Posterior vena cava (tissue), 2 donors: ENCODE data around the gene HBS1L. TPM values are rescaled to one million over a fixed set of nuclear protein-coding genes. Genes with fewer than 3 reads are reported as not detected.

ENCODE experiments used
- DNase-seq: peaks from one replicate; pipeline ENCODE4 v3.0.0-alpha.2; 2020; ENCODE audit warnings: low spot score
- intact Hi-C, 2 donors: fragments of 100-400 bp; cut with DNase I; formaldehyde crosslinking; loops; one replicate each; pipeline versions ENCODE4 v1.14.1 to v1.14.2; 2022 to 2023
- microRNA-seq, 2 donors: library from miRNA; unstranded; fragments of <30 nt; microRNA quantifications; one replicate each; pipeline ENCODE4 v1.2.0, GENCODE V29; 2020 to 2021; ENCODE audit warnings: borderline microRNAs expressed in 2 of 2
- total RNA-seq, 2 donors: library from RNA; stranded (reverse); fragmentation: NEBNext Ultra II Directional; extraction: Animal tissue kit (Norgen Biotek cat#: 25700); gene quantifications; one replicate each; pipeline ENCODE4 v1.2.1, GENCODE V29; 2021
- donor health status: DM: yes; HTN: yes; CAD: no.
- donor health status: DM: yes; HTN: yes; CAD: no.

HBS1L gene
- total RNA-seq, 2 donors from 2014 or later, result 62.9 to 66.5 TPM

DNA sequence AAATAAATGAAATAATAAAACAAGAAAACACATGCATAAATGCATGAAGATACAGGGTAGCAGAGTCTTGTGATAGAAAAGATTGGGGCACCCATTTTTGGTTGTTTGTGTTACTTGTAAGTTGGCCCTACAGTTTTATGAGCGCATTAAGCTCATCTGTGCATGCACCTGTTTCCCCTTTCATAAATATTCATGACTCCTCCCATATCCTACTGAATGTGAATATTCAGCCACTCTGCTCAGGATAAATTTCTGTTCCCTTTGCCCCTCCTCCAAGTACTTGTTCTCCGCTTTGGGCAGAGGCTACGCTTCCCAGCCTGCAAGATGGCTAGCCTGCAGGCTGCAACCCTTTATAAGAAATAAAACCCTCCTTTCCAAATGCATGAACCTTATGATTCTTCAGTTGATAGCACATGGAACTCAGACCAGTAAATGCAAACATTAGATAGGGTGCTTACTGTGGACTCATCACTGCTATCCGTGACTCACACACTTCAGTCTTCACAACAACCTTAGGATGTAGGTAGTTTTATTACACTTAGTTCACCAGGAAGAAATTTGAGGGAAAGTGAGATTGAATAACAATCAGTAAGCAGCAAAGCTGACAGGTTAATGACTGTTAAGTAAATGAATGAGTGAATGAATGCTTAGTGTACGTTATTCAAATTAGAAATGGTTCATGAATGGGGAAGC is 119.7 kb downstream of the HBS1L start:
- DNase-seq, result no peak
- intact Hi-C loops, result loop anchor here (2.0 to 5.0 kb wide), 2 partner anchors 776 to 778 kb away; no protein-coding TSS in a partner anchor

DNA sequence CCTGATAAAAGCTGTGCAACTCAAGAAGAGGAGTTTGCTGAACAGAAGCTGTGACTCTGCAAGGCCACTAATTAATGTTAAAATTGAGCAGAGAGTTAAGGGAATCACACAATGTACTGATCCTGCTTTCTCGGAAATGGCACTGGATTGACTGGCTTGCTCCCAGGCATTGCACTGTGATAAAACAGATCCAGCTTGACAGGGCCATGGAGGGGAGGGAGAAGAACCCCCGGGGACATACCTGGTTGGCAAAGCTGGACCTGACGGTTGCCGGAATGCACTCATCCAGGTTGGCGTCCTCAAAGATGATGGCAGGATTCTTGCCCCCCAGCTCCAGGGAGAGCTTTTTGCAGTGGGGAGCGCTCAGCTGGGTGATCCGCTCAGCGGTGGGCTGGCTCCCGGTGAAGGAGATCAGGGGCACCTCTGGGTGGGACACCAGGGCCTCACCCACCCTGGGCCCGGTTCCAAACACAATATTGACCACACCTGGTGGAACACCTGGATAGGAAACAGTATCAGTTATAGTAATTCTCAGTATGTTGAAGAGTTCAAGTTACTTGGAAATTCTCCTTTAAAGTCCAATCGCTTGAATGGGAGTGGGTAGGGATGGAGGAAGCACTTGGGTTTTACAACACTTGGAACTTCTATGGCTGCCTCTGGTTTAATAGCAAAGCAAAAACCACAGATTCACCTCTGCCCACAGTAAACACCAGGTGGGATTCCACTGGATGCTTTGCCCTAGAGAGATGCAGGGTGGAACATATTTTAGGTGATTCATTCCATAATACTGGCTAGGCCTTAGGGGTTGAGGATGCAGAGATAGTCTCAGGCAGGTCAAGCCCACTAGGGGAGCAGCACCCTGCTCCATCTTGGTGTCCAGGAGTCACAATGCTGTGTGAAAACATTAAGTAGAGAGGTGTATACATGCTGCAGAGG is 121.8 kb downstream of the HBS1L start:
- intact Hi-C loops, result no loop called here
- no peak for DNase-seq

- intact Hi-C loops, result no loop called here
- no peak for DNase-seq
Observed at GRCh38 chr6:134932098-134932497, 122.5 kb downstream of the HBS1L start.

DNA sequence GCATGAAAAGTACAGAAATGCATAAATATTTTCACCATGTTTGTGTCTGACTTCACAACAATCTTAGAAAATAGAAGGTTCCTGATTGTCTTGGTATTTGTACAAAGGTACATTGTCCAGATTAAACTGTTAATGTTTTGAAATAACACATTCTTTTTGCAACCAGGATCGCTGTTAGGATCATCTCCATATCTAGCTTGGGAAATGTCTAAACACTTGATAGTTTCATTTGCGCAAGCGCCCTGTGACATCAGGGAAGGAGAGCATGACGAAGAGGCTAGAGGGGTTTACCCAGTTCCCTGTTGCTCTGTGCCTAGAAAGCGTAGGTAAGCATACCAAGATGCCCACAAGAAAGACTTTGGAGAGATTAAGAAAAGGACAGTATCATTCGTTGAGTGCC is 124.2 kb downstream of the HBS1L start:
- intact Hi-C loops, result no loop called here
- DNase-seq, result no peak

GRCh38 chr6:134928151-134928900 is 126.3 kb downstream of the HBS1L start:
- intact Hi-C loops, result no loop called here
- no peak for DNase-seq

- DNase-seq, result no peak
- intact Hi-C loops, result no loop called here
Observed at GRCh38 chr6:134925800-134926199, 128.8 kb downstream of the HBS1L start.

DNA sequence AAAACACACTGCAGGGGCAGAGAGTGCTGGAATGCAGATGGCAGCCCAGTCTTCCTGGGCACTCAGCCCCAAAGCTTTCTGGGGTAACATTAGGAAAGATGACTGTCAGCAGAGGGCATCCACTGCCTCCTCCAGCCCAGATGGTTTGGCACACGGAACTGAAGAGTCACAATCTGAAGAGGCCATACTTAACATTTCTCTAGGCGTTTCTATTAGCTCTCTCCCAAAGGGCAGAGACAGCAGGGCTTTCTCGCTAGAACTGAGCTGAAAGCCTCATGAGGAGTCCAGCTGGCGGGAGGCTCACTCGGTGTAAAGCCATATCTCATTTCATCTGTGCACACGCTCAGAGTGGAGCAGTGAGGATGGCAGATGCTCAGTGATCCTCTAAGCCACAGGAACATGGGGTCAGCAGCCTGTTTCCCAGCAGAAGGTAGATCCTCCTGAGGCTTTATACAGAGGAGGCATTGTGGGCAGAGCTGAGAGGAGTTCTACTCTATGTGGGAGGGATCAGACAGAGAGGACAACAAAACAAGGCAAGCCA is 132.8 kb downstream of the HBS1L start:
- DNase-seq, result no peak
- intact Hi-C loops, result no loop called here

DNA sequence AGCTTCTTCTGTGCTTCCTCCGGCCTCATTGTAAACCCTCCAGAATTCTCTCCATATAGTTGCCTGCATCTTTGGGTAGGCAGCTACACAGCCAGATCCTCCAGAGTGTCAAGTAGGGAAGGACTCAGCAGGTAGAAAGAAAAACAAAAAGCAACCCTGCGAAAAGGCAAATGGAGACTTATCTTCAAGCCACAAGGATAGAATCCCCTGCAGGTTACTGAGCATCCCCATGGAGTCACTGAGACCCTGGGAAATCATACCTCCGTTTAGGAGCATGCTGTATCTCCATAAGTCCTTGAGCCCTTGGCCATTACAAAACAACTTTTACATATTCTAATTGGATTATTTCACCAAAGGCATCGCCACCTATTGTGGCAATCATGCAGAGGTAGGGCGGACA is 133.3 kb downstream of the HBS1L start:
- no peak for DNase-seq
- intact Hi-C loops, result no loop called here

- DNase-seq, result no peak
- intact Hi-C loops, result no loop called here
Observed at GRCh38 chr6:134920422-134920821, 134.2 kb downstream of the HBS1L start.

DNA sequence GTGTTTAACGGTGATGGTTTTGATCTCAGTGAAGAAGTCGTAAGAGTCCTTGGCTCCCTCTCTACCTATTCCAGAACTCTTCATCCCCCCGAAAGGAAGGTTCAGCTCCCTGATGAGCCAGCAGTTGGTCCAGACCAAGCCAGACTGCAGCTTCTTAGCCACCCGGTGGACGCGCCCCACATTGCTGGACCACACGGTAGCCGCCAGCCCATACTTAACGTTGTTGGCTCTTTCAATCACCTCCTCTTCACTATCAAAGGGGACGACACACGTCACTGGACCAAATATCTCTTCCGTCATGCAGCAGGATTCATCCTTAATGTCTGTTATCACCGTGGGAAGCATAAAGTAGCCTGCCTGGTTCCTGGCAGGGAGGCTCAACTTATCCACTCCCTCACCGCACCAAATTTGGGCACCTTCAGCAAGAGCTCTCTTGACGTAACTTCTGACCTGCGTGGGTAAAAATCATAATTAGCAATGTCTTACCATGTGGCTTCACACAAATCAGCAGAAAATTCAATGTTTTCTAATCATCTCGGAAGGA is 136.1 kb downstream of the HBS1L start:
- intact Hi-C loops, result no loop called here

GRCh38 chr6:134911547-134911946 is 143.1 kb downstream of the HBS1L start:
- no peak for DNase-seq

More for the DNA sequence above, 136.1 kb downstream of the HBS1L start:
- no peak for DNase-seq

GRCh38 chr6:134910593-134910935 is 144.1 kb downstream of the HBS1L start:
- intact Hi-C loops, result no loop called here
- DNase-seq, result no peak

More at GRCh38 chr6:134911547-134911946, 143.1 kb downstream of the HBS1L start:
- intact Hi-C loops, result no loop called here

Small RNA genes within 50 kb of the gene (microRNA-seq; reads per million reads assigned to microRNA genes)
- gene MIR3662, result 0 reads per million in 2 donors

Other genes starting within 250 kb of the HBS1L start
- 1 to 10 TPM; 1.0 to 1.1 TPM for gene ALDH8A1, start 104.7 kb downstream of the HBS1L start, total RNA-seq
- under 1 TPM; 0.23 to 0.29 TPM for gene MYB, start 126.5 kb upstream of the HBS1L start, total RNA-seq